Small intestine (tissue), 7 donors: Measurements from ENCODE around the gene ACTN4. TPM values are rescaled to one million over a fixed set of nuclear protein-coding genes. Genes with fewer than 3 reads are reported as not detected.

Experiments
- DNase-seq, 2 donors: peaks; one replicate each; pipeline versions ENCODE4 v3.0.0 to v3.0.0-alpha.2; 2013
- FAIRE-seq: peaks from 2 replicates; lab custom pipeline; 2012; peaks lifted over from hg19 to GRCh38; lab: Jason Lieb, UNC
- H3K27ac ChIP-seq, 3 donors: one replicate each; pipeline ENCODE4 v1.5.1; 2013; ENCODE audit warnings: low read length in 2 of 3, mild to moderate bottlenecking in 2 of 3, control low read depth in 1 of 3, inconsistent platforms in 1 of 3, low read depth in 1 of 3, moderate library complexity in 1 of 3
- H3K27me3 ChIP-seq, 3 donors: one replicate each; pipeline ENCODE4 v1.6.1; 2013; ENCODE audit warnings: low read length in 3 of 3, inconsistent platforms in 1 of 3; ENCODE audit not compliant: control insufficient read depth in 3 of 3, insufficient read depth in 3 of 3
- H3K36me3 ChIP-seq, 3 donors: one replicate each; pipeline ENCODE4 v1.6.1; 2013; ENCODE audit warnings: low read length in 3 of 3, inconsistent platforms in 1 of 3, low read depth in 1 of 3, mild to moderate bottlenecking in 1 of 3, moderate library complexity in 1 of 3; ENCODE audit not compliant: control insufficient read depth in 3 of 3, insufficient read depth in 2 of 3
- H3K4me1 ChIP-seq, 3 donors: one replicate each; pipeline ENCODE4 v1.6.1; 2013; ENCODE audit warnings: low read length in 2 of 3, inconsistent platforms in 1 of 3, low read depth in 1 of 3, mild to moderate bottlenecking in 1 of 3, moderate library complexity in 1 of 3; ENCODE audit not compliant: control insufficient read depth in 3 of 3, insufficient read depth in 2 of 3
- H3K4me3 ChIP-seq, 3 donors: one replicate each; pipeline ENCODE4 v1.5.1; 2013; ENCODE audit warnings: low read length in 3 of 3, control low read depth in 1 of 3, inconsistent platforms in 1 of 3, low read depth in 1 of 3, mild to moderate bottlenecking in 1 of 3, moderate library complexity in 1 of 3
- H3K9me3 ChIP-seq, 2 donors: one replicate each; pipeline ENCODE4 v1.6.1; 2013; ENCODE audit warnings: low read depth in 1 of 2, low read length in 1 of 2; ENCODE audit not compliant: control insufficient read depth in 2 of 2, insufficient read depth in 1 of 2
- WGBS, 3 donors: extraction: QIAGEN DNeasy Blood & Tissue Kit; methylation state at CpG; one replicate each; pipeline ENCODE4 v1.1.7; 2013; 5-methylcytosine and 5-hydroxymethylcytosine counted together
- polyA plus RNA-seq, 4 donors: library from polyadenylated mRNA; stranded (reverse) in 3 of 4; unstranded in 1 of 4; fragments of 200-250 nt in 3 of 4; fragments of 120-200 nt in 1 of 4; gene quantifications; one replicate each; pipeline versions ENCODE4 v1.2.1 to v1.2.3, GENCODE V29; 2013
- donor health status: healthy with polysubstance abuse.
- donor health status: control.
- donor health status: control.
- donor health status: Bipolar disorder and iron deficiency.
- donor health status: healthy.

Gene ACTN4
- polyA plus RNA-seq, 4 donors, result 188 to 790 (median 308) TPM

- no peaks in the 10 kb centered on the region for H3K27me3 ChIP-seq
- peaks cover 4 to 50% (median 24%) of the 10 kb centered on the region in 3 donors for H3K4me1 ChIP-seq
- WGBS, 3 donors, result 33 to 48% (median 35%) methylated on average over 12 of the region's 12 CpGs
- H3K36me3 ChIP-seq, result peaks cover 0 to 40% (median 0%) of the 10 kb centered on the region in 3 donors
- peak overlapping the region; percentile 36 to 99 (median 94) for H3K4me3 ChIP-seq
- DNase-seq (peak in 1 of 2 donors; percentile 43), FAIRE-seq (no peak)
- H3K27ac ChIP-seq, result peak overlapping the region; percentile 93 to 99 (median 97)
- no peaks in the 10 kb centered on the region for H3K9me3 ChIP-seq
These were observed 3.6 kb downstream of the ACTN4 start for GRCh38 chr19:38650911-38651584.

GRCh38 chr19:38653028-38653571, 5.7 kb downstream of the ACTN4 start:
- no peak for FAIRE-seq
- H3K27ac ChIP-seq, result peak overlapping the region; percentile 93 to 99 (median 97)
- H3K27me3 ChIP-seq, result no peaks in the 10 kb centered on the region
- H3K4me3 ChIP-seq, result no peak overlapping the region
- no peaks in the 10 kb centered on the region for H3K9me3 ChIP-seq
- peaks cover 0 to 57% (median 5%) of the 10 kb centered on the region in 3 donors for H3K36me3 ChIP-seq
- 15 to 32% (median 27%) methylated on average over 7 of the region's 7 CpGs for whole genome bisulfite sequencing, 3 donors
- peaks cover 4 to 66% (median 31%) of the 10 kb centered on the region in 3 donors for H3K4me1 ChIP-seq
- DNase-seq, result peak; percentile 92 to 96

- peak overlapping the region; percentile 18 to 97 (median 93) for H3K27ac ChIP-seq
- H3K4me3 ChIP-seq, result no peak overlapping the region
- peaks cover 4 to 81% (median 38%) of the 10 kb centered on the region in 3 donors for H3K4me1 ChIP-seq
- H3K9me3 ChIP-seq, result no peaks in the 10 kb centered on the region
- H3K36me3 ChIP-seq, result peaks cover 0 to 60% (median 5%) of the 10 kb centered on the region in 3 donors
- DNase-seq (peak in 1 of 2 donors; percentile 51), FAIRE-seq (no peak)
- H3K27me3 ChIP-seq, result no peaks in the 10 kb centered on the region
- WGBS, 3 donors, result 11 to 30% (median 28%) methylated on average over 6 of the region's 6 CpGs
These were observed 7.2 kb downstream of the ACTN4 start for GRCh38 chr19:38654628-38655055.

DNA sequence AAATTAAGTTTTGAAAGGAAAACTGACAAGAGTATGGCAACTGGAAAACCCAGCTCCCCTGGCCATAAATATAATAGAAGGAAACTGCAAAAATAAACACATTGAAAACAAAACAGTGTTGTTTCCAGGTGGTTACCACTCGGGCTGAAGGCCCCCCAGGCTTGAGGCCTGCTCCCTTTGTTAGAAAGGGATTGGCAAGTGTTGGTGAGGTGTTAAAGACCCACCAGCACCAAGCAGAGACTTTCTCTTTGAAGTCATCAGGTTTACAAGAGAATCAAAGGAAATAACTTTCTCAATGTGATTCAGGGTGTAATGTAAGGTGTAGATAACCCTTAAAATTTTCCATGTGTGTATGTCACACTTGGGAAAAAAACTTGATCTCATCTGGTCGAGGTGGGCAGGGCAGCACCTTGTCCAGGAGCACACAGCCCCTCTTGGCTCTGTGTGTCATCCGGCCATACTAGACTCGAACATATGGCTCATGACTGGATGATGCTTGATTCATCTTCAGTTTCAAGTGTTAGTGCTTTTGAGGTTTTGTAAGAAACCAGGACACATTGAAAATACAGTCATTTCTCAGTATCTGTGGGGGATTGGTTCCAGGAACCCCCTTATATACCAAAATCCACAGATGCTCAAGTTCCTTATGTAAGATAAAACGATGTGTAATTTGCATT, 7.8 kb downstream of the ACTN4 start:
- H3K36me3 ChIP-seq, result peaks cover 0 to 60% (median 5%) of the 10 kb centered on the region in 3 donors
- peaks cover 4 to 88% (median 36%) of the 10 kb centered on the region in 3 donors for H3K4me1 ChIP-seq
- peak overlapping the region; percentile 18 to 97 (median 93) for H3K27ac ChIP-seq
- H3K9me3 ChIP-seq, result no peaks in the 10 kb centered on the region
- no peak for FAIRE-seq
- WGBS, 3 donors, result 25 to 36% (median 30%) methylated on average over 5 of the region's 5 CpGs
- no peak overlapping the region for H3K4me3 ChIP-seq
- DNase-seq, result peak in 1 of 2 donors; percentile 38
- no peaks in the 10 kb centered on the region for H3K27me3 ChIP-seq

GRCh38 chr19:38656171-38656981, 8.9 kb downstream of the ACTN4 start:
- Histone ChIP-seq H3K4me1 (peaks cover 10 to 92% (median 45%) of the 10 kb centered on the region in 3 donors), H3K27me3 (no peaks in the 10 kb centered on the region), H3K27ac (peak overlapping the region in 2 of 3 donors; percentile 66 to 97), H3K4me3 (no peak overlapping the region), H3K36me3 (peaks cover 0 to 63% (median 5%) of the 10 kb centered on the region in 3 donors), H3K9me3 (no peaks in the 10 kb centered on the region)
- WGBS, 3 donors, result 63 to 64% (median 64%) methylated on average over 7 of the region's 7 CpGs
- DNase-seq, result no peak
- no peak for FAIRE-seq

DNA sequence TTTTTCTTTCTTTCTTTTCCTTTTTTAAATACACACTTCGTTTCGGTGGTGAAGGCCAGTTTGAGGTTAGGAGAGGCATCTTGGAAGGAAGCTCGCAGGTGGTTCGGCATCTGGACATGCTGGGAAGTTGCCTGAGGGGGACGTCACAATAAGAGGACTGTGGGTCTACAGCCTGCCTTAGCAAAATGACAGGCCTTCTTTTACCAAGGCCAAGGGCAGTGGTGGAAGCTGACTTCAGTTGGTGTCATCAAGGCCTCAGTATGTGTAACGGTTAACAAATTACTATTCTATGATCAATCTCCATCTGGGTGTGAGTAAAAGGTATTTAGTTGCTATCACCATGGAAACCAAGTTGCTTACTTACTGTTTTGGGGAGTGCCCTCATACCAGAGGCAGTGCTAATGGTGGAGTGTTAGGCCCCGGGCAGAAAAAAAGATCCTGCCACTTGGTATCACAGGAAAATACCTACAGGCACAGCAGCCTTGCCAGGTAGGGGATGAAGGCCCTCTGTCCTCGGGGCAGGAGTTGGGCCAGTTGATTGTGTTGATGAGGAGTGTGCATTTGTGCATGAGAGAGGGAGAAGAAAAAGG, 10.3 kb downstream of the ACTN4 start:
- DNase-seq, result peak in 1 of 2 donors; percentile 50
- Histone ChIP-seq H3K4me3 (no peak overlapping the region), H3K27me3 (no peaks in the 10 kb centered on the region), H3K27ac (peak overlapping the region; percentile 42 to 77 (median 75)), H3K9me3 (no peaks in the 10 kb centered on the region), H3K36me3 (peaks cover 0 to 63% (median 5%) of the 10 kb centered on the region in 3 donors), H3K4me1 (peaks cover 15 to 91% (median 44%) of the 10 kb centered on the region in 3 donors)
- 48 to 58% (median 51%) methylated on average over 8 of the region's 8 CpGs for WGBS, 3 donors
- FAIRE-seq, result no peak

DNA sequence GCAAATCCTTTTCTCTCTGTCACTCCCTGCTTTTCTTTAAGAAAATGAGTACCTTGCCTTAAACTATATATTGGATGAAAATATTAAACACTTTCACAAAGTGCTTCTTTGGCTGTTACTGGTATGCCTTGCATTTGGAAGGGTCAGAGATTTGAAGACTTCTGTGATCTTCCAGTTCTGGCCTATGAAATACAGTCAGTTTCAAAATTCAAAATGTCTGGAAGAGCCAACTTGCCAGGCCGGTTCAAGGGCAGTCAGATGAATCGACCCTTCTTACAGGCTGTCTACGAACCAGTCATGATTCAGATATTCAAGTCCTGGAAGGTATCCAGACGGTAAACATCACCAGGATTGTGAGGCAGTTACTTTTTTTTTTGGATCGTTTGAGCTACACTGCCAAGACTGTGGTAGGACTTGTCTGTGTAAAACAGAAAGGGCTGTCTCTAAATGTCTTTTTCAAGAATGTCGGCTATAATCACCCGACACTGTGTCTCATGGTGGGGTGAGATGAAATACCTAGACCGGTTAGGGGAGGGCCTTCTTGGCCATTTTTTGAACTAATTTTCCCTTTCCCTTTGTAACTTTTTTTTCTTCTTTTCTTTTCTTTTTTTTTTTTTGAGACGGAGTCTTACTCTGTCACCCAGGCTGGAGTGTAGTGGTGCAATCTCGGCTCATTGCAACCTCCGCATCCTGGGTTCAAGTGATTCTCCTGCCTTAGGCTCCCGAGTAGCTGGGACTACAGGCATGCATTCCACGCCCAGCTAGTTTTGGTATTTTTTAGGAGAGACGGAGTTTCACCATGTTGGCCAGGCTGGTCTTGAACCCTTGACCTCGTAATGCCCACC, 11.2 kb downstream of the ACTN4 start:
- H3K36me3 ChIP-seq, result peaks cover 0 to 73% (median 5%) of the 10 kb centered on the region in 3 donors
- no peak overlapping the region for H3K4me3 ChIP-seq
- peak; percentile 78 to 91 for DNase-seq
- H3K4me1 ChIP-seq, result peaks cover 15 to 94% (median 47%) of the 10 kb centered on the region in 3 donors
- 20 to 38% (median 26%) methylated on average over 15 of the region's 15 CpGs for WGBS, 3 donors
- no peaks in the 10 kb centered on the region for H3K9me3 ChIP-seq
- no peaks in the 10 kb centered on the region for H3K27me3 ChIP-seq
- FAIRE-seq, result no peak
- peak overlapping the region; percentile 34 to 91 (median 75) for H3K27ac ChIP-seq
